Stimulated activated CD4-positive, alpha-beta T cell treated with anti-CD3 and anti-CD28 coated beads, Interleukin-4, amount 100 ng/mL, for 48 hours (primary cell): ENCODE results near the gene NOLC1.
"Not testable (repeated sequence)": the region's sequence is repeated elsewhere in the genome, so short reads cannot be mapped to it uniquely, and the experiment has no call there.

Experiments
- DNase-seq, 2 donors: peaks; one replicate each; pipeline ENCODE4 v3.0.0-alpha.2; 2020; ENCODE audit warnings: low read depth in 2 of 2

NOLC1 gene

DNA sequence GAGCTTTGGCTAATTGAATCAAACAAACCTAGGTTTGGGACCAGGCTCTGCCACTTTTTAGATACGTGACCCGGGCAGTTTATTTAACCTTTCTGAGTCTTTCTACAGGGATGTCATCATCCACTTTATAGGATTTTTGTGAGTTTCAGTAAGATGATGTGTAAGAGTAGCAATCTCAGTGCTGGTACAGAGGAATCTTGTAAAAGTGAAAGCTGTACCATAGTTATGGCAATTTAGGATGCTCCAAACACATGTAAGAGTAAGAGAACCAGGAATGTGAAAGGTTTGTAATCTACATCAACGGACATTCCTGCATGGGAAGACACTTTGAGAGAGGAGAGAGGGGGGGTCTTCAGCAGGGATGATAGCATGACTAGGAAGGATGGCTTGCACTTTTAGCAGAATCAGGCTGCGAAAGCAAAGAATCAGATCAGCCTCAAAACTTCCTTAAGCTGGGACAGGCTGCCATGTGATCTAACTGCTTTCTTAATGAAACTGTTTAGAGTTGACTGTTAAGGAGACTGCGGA lies 968 bp downstream of the NOLC1 start:
- no peak for DNase-seq

DNA sequence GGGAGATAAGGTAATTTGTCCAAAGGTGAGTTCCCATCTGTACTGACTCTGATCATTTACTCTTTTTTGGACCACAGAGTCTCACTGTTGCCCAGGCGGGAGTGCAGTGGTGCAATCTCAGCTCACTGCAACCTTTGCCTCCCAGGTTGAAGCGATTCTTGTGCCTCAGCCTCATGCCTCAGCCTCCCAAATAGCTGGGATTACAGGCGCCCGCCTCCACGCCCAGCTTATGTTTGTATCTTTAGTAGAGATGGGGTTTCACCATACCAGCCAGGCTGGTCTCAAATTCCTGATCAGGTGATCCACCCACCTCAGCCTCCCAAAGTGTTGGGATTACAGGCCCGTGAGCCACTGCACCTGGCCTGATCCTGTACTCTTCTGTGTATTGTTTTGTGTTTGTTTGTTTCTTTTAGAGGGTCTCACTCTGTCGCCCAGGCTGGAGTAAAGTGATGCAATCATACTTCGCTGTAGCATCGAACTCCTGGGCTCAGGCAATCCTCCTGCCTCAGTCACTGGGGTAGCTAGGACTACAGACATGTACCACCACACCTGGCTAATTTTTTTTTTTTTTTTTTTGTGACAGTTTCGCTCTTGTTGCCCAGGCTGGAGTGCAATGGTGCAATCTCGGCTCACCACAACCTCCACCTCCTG lies 2.4 kb downstream of the NOLC1 start:
- DNase-seq: no peak

DNA sequence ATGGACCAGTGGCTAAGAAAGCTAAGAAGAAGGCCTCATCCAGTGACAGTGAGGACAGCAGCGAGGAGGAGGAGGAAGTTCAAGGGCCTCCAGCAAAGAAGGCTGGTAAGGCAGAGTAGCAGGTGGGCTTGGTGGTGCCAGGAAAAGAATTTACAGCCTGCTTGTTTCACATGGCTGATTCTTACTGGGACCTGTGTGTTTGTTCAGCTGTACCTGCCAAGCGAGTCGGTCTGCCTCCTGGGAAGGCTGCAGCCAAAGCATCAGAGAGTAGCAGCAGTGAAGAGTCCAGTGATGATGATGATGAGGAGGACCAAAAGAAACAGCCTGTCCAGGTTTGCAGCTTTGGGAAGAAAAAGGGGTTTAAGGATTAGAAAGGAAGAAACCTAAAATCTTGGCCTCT lies 5.0 kb downstream of the NOLC1 start:
- DNase-seq: no peak

DNA sequence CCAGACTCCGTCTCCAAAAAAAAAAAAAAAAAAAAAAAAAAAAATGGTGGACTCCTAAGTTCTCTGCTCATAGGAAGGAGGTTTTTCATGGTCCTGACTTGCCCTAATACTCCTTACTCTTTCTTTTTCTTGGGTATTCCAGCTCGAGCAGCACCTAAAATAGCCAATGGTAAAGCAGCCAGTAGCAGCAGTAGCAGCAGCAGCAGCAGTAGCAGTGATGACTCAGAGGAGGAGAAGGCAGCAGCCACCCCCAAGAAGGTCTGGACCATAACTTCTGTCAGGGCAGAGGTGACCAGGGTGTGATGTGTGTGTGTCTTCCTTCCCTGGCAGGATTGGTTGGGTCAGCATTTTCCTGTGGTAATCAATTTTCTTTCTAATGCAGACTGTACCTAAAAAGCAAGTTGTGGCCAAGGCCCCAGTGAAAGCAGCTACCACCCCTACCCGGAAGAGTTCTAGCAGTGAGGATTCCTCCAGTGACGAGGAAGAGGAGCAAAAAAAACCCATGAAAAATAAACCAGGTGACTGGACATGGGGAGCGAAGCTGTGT lies 6.9 kb downstream of the NOLC1 start:
- no peak for DNase-seq

DNA sequence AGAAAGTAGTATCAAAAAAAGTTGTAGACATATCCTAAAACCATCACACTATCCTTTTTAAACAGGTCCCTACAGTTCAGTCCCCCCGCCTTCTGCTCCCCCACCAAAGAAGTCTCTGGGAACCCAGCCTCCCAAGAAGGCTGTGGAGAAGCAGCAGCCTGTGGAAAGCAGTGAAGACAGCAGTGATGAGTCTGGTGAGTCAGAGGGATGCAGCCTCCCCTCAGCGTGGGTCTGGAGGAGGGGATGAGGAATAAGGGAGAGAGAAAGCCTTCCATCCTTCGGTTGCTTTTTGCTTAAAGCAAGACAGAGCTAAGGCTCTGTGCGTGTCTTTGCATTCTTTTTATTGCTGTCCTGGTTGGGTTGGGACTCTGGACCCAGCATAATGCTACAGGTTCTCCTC lies 7.6 kb downstream of the NOLC1 start:
- DNase-seq: no peak

DNA sequence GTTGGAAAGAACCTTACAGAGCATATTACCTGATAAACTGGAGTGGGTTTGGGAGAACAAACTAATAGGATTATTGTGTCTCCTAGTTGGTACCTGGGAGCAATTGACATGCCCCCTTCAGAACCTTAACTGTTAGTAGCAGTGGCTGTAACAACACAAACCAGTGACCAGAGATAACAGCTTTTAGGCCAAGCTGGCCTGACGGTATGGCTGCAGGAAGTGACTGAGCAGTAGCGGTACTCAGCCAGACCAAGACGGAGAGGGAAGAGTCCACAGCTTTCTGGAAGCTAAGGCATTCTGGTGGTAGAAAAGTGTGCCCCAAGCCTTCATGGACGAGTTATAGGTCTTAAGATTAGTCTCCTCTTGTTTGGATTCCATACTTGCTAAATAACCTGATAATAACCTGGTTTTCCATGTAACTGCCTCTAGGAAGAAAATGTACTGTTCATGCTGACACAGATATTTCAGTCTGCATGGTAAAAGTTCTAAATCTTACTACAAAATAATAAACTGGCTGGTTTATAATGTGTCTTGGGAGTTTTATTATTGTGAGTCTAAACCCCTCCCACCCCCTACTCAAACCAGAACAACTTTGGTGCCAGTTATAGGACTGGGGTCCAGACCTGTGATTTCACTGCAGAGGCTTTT lies 11.3 kb downstream of the NOLC1 start:
- no peak for DNase-seq

DNA sequence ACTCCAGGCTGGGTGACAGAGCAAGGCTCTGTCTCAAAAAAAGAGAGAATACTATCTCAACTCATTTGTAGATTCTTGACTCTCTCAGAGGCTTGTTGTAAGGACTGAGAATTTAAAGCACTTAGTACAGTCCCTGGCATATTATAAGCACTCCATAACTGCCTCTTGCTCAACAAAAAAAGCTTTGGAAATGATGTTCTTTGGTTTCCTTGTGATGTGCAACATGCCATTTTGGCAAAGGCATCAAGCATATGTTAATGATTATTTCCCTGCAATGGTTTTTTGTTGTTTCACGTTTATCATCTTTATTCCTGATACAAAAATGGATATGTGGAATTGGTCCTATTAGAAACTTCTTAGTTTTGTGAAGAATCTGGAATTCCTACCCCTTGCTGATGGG lies 15.7 kb downstream of the NOLC1 start:
- no peak for DNase-seq

DNA sequence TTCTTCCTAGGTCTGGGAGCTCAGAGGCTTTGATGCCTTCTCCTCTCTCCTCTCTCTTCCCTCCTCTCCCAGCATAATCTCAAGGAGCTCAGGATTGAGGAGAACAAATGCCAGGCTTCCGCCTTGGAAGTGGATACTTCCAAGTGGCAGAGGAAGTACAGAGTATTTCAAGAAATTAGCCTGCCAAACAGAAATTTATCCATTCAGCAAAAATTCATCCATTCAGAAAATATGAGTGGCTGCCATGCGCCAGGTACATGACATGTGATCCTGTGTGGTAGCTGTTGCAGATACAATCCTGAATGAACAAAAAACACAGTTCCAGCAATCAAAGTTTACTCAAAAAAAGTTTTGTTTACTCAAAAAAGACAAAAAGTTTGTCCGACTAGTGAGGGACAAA lies 18.4 kb downstream of the NOLC1 start:
- DNase-seq: no peak

DNA sequence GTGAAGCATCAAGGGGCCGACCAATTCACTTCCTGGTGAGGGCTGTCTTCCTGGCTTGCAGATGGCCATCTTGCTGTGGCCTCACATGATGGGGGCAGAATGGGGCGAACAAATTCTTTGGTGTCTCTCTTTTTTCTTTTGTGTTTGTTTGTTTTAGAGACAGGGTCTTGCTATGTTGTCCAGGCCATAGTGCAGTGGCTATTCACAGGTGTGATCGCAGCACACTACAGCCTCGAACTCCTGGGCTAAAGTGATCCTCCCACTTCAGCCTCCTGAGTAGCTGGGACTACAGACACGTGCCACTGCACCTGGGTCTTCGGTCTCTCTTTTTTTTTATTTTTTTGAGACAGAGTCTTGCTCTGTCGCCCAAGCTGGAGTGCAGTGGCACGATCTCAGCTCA lies 20.1 kb downstream of the NOLC1 start:
- no peak for DNase-seq

DNA sequence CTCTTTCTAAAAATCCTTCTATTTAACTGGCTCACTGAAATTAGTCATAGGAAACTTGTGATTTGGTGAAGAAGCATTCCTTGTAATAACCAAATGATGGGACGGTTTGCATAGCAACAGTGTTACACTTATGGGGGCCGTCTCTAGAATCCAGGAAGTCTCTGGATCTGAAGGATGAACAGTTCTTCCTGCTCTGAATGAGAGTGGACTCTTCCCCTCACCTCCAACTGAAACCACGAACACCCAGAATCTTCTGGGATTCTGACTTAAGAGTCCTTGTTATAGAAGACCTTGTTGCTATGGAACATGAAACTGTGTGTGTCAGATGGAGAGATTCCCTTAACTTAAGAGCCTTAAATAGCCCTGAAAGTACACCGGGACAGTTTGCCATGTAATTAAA lies 23.2 kb downstream of the NOLC1 start:
- no peak for DNase-seq

DNA sequence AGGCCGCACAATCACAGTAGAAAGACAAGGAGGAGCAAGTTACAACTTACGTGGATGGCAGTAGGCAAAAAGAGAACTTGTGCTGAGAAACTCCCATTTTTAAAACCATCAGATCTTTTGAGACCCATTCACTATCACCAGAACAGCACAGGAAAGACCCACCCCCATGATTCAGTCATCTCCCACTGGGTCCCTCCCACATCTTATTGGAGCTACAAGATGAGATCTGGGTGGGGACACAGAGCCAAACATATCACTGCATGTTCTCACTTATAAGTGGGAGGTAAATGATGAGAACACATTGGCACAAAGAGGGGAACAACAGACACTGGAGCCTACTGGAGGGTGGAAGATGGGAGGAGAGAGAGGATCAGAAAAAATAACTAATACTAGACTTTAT lies 32.4 kb downstream of the NOLC1 start:
- no peak for DNase-seq

DNA sequence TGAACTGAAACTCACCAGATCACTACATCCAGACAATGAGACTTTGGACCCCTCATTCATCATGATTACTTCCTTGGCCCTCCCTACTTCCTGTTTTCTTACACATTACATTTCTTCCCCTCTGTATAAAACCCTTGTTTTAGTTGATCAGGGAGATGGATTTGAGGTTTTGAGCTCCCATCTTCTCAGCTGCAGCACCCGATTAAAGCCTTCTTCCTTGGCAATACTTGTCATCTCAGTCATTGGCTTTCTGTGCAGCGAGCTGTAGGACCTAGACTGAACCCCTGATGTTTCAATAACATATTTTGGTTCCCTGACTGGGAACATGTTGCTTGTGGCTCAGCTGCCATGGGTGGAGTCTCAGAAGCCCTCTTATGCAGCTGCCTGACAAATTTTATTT lies 33.1 kb downstream of the NOLC1 start:
- no peak for DNase-seq

DNA sequence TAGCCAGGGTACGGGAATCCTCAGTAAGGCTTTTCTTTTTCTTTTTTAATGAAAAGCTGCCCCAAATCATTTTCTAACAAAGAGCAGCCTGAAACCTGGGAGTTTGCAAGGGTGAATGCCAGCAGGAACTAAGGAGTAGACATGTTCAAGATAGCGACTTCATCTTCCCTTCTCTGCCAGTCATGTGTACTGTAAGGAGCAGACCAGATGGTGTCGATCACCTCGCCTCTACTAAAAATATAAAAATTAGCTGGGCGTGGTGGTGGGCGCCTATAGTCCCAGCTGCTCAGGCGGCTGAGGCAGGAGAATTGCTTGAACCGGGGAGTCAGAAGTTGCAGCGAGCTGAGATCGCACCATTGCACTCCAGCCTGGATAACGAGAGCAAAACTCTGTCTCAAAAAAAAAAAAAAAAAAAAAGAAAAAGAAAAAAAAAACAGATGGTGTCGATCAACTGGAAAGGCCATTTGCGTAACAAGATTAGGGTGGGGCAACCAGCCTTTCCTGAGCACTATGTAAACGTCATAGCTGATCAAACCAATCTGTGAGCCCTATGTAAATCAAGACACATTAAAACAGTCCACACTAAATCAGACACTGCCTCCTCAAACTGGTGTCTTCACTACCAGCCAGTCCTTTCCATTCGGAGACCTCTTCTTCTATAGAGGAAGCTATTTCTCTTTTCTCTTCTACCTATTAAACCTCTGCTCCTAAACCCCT lies 33.8 kb downstream of the NOLC1 start:
- no peak for DNase-seq

DNA sequence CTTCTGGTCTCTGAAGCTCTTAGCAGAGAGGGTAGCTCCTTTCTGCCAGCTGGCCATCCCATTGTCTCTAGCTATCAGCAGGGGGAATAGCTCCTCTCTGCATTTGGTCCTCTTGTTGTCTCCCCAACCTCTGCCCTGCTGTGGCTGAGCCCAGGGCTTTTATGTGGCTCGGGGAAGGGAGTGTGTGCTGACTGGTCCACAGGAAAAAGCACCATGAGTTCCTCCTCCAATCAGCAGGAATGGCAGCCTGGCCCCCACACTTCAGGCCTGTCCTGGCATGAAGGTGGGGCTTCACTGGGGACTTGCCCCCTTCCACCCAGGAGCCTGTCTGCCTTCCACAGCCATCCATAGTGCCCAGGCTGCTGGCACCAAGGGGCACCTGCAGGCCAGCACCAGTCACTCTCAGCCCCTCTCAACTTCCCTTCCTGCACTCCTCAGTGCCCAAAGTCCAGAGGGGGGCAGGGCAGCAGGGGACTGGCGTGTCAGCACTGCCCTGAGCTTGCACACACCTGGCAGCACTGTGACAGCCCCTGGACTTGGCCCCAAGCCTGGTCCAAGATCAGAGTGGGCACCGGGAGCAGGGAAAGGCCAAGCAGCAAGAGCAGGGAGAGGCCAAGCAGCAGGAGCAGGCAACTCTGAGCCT lies 36.2 kb downstream of the NOLC1 start:
- no peak for DNase-seq

DNA sequence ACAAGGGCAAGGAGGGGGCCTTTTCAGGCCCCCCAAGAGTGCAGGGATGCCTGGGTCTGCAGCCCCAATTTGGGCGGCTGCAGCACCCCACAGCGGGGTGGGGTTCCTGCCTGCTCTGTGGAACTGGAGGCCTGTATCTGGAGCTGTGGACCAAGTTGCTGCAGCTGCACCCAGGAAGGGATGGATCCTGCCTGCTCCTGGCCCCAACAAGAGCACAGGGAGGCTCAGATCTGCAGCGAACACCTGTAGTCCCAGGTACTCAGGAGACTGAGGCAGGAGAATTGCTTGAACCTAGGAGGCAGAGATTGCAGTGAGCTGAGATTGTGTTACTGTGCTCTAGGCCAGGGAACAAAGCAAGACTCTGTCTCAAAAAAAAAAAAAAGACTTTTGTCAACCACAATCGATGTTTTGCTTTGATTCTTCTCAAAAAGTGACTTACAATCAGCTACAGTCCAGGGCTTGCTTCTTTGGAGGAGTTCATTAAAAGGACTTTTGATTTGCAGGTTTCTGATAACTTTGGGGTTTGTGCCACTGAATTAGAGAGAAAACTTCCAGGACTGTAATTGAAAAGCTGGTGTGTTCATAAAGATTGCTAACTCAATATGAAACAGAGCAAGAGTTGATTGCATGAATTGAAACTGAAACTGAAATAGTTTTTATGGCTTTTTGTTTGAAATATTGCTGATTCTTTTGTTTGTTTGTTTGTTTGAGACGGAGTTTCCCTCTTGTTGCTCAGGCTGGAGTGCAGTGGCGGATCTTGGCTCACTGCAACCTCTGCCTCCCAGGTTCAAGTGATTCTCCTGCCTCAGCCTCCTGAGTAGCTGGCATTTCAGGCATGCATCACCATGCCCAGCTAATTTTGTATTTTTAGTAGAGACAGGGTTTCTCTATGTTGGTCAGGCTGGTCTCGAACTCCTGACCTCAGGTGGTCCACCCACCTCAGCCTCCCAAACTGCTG lies 37.0 kb downstream of the NOLC1 start:
- not testable (repeated sequence) for DNase-seq

DNA sequence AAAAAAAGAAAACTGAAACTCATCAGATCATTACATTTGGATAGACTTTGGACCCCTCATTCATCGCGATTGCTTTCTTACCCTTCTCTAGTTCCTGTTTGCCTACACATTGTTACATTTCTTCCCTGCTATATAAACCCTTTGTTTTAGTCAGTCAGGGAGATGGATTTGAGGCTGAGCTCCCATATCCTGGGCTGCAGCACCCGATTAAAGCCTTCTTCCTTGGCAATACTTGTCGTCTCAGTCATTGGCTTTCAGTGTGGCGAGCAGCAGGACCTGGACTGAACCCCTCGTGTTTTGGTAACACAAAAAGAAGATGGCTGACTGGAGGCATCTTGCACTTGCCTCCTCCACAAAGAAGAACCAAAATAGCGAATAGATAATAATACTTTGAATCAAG lies 39.8 kb downstream of the NOLC1 start:
- no peak for DNase-seq

DNA sequence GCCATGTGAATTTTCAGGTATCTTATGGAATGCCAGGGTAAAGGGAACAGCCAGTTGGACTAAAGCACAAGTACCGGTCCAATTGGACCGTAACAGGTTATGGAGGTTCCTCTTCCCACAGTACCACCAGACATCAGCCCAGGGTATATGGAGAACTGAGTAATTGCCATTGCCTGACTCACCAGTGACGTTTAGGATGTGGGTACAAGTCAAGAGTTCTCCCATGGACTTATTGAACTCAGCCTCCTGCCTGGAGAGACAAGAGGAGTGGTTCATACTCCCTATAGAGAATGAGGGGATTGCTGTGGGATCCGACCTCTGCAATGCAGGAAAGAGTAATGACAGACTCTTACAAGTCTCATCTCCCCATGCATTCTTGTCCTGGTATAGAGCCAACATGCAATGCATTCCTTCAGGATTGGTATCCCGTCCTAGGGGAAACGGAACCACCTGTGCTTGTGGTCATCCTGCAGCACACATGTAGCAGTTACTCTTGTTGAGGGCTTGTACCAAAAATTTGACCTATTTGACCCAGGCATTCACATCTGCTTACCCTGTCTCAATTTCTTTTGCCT lies 43.2 kb downstream of the NOLC1 start:
- no peak for DNase-seq

DNA sequence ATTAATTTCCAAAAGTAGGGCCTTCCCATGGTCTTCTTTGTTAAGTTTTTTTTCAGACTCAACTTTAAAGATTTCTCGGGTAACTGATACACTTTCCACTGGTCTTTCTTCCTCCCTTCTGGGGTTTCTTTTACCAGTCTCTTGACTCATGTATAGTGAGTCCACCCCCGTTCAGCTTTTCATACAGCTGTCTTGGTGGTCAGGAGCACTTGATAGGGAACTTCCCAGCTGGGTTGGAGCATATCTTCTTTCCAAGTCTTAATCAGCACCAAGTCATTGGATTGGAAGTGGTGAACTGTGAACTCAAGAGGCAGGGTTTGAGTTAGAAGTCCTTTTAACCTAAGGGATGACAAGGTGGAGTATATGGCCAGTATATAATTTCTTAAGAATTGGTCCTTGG lies 44.7 kb downstream of the NOLC1 start:
- peak in 1 of 2 donors; percentile 21 for DNase-seq

DNA sequence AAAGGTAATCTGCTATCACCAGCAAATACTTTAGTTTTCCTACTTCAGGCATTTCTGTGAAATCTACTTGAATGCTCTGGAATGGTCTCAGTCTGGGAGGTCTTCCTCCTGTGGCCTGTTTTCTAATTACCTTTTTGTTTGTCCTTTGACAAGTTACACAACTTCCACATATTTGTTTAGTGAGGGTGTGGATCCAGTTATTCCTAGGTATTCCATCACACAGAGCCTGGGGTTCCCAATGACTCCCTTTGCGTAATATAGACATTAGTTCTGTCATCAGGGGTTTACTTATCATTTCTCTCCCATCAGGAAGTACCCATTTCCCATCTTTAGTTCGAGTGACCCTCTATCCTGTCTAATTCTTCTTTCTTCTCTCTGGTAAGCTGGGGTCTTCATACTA lies 45.8 kb downstream of the NOLC1 start:
- no peak for DNase-seq

DNA sequence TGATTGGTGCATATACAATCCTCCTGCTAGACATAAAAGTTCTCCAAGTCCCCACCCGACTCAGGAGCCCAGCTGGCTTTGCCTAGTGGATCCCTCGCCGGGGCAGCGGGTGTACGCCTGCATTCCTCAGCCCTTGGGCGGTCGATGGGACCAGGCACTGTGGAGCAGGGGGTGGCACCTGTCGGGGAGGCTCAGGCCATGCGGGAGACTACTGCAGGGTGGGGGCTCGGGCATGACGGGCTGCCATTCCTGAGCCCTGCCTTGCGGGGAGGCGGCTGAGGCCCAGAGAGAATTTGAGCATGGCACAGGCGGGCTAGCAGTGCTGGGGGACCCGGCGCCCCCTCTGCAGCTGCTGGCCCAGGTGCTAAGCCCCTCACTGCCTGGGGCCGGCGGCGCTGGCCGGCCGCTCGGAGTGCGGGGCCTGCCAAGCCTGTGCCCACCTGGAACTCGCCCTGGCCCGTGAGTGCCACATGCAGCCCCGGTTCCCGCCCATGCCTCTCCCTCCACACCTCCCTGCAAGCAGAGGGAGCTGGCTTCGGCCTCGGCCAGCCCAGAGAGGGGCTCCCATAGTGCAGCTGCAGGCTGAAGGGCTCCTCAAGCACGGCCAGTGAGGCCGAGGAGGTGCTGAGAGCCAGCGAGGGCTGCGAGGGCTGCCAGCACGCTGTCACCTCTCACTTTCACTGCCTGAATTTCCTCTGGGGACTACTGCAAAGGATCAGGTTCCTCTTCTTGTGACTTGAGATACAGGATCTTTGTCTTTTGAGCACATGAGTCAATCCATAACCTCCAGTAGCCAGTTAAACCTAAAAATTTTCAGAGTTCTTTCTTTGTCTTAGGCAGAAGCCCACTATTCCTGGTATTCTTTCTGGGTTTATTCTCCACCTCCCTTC lies 48.8 kb downstream of the NOLC1 start:
- no peak for DNase-seq
